Lower leg skin (tissue), 3 donors: ENCODE results near the gene APPBP2.

ENCODE experiments used
- POLR2A ChIP-seq, 2 donors: fragments of 450-650 bp; IDR thresholded peaks; one replicate each; pipeline ENCODE4 v1.6.1; 2016 to 2017; ENCODE audit warnings: antibody characterized with exemption in 2 of 2, mild to moderate bottlenecking in 1 of 2, moderate library complexity in 1 of 2
- TF ChIP-seq, protein P1 (sequence below), 3 donors: fragments of 450-650 bp; IDR thresholded peaks; one replicate each; pipeline ENCODE4 v1.5.1; 2016; ENCODE audit warnings: antibody characterized with exemption in 3 of 3, mild to moderate bottlenecking in 3 of 3, moderate library complexity in 2 of 3

DNA sequence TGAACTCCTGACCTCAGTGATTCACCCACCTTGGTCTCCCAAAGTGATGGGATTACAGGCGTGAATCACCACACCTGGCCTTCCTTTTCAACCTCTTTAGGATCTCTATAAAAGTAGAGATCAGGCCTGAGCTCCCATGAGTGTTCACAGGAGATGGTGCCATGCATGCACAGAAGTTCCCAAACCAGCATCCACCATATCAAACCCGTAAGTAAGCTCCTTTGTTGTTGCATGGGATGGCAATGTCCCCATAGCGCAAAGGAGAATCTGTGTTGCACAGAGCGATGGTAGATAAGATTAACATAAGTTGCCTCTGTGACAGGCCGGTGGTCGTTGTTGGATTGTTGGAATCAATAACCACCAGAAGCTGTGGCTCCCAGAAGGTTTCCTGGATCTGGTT lies 39.2 kb upstream of the APPBP2 start:
- TF ChIP-seq, protein P1, sequence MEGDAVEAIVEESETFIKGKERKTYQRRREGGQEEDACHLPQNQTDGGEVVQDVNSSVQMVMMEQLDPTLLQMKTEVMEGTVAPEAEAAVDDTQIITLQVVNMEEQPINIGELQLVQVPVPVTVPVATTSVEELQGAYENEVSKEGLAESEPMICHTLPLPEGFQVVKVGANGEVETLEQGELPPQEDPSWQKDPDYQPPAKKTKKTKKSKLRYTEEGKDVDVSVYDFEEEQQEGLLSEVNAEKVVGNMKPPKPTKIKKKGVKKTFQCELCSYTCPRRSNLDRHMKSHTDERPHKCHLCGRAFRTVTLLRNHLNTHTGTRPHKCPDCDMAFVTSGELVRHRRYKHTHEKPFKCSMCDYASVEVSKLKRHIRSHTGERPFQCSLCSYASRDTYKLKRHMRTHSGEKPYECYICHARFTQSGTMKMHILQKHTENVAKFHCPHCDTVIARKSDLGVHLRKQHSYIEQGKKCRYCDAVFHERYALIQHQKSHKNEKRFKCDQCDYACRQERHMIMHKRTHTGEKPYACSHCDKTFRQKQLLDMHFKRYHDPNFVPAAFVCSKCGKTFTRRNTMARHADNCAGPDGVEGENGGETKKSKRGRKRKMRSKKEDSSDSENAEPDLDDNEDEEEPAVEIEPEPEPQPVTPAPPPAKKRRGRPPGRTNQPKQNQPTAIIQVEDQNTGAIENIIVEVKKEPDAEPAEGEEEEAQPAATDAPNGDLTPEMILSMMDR (IDR thresholded peaks at IDR 0.05) = no peak
- no peak for TF ChIP-seq POLR2A (IDR thresholded peaks at IDR 0.05)
